HuH-7 (cell line): ENCODE data around the gene BTN3A1.
"Not testable (repeated sequence)": the region's sequence is repeated elsewhere in the genome, so short reads cannot be mapped to it uniquely, and the experiment has no call there.

Source experiments
- DNase-seq: peaks from one replicate; pipeline ENCODE4 v3.0.0; 2011; ENCODE audit warnings: low spot score

BTN3A1 gene

GRCh38 chr6:26401987-26402658 is at the start of gene BTN3A1:
Gene BTN3A1 (plus strand): TSS chr6:26402275. CDS start chr6:26405564, 3,289 bp downstream.
- DNase-seq = peak; percentile 38

GRCh38 chr6:26352315-26352714 is 49.8 kb upstream of the BTN3A1 start:
- no peak for DNase-seq

- DNase-seq = no peak
These were observed 47.9 kb upstream of the BTN3A1 start for GRCh38 chr6:26354162-26354561.

GRCh38 chr6:26355366-26355765 is 46.7 kb upstream of the BTN3A1 start:
- DNase-seq = no peak

- DNase-seq = not testable (repeated sequence)
These were observed 44.5 kb upstream of the BTN3A1 start for GRCh38 chr6:26357543-26357942.

- no peak for DNase-seq
These were observed 43.5 kb upstream of the BTN3A1 start for GRCh38 chr6:26358511-26358981.

GRCh38 chr6:26359765-26360164 is 42.3 kb upstream of the BTN3A1 start:
- no peak for DNase-seq

- no peak for DNase-seq
These were observed 41.3 kb upstream of the BTN3A1 start for GRCh38 chr6:26360451-26361416.

- no peak for DNase-seq
These were observed 40.5 kb upstream of the BTN3A1 start for GRCh38 chr6:26361544-26361943.

- no peak for DNase-seq
These were observed 39.8 kb upstream of the BTN3A1 start for GRCh38 chr6:26362093-26362835.

GRCh38 chr6:26362836-26363220 is 39.2 kb upstream of the BTN3A1 start:
- no peak for DNase-seq

- DNase-seq = no peak
These were observed 38.0 kb upstream of the BTN3A1 start for GRCh38 chr6:26363882-26364701.

- DNase-seq = no peak
These were observed 36.5 kb upstream of the BTN3A1 start for GRCh38 chr6:26365633-26365995.

- DNase-seq = no peak
These were observed 35.6 kb upstream of the BTN3A1 start for GRCh38 chr6:26366504-26366903.

- no peak for DNase-seq
These were observed 35.0 kb upstream of the BTN3A1 start for GRCh38 chr6:26367114-26367513.

GRCh38 chr6:26371813-26372212 is 30.3 kb upstream of the BTN3A1 start:
- DNase-seq = not testable (repeated sequence)

GRCh38 chr6:26372308-26373144 is 29.5 kb upstream of the BTN3A1 start:
- no peak for DNase-seq

GRCh38 chr6:26375270-26375669 is 26.8 kb upstream of the BTN3A1 start:
- no peak for DNase-seq

- no peak for DNase-seq
These were observed 24.4 kb upstream of the BTN3A1 start for GRCh38 chr6:26377719-26378118.

- DNase-seq = not testable (repeated sequence)
These were observed 23.9 kb upstream of the BTN3A1 start for GRCh38 chr6:26378143-26378542.

- DNase-seq = no peak
These were observed 22.8 kb upstream of the BTN3A1 start for GRCh38 chr6:26379292-26379691.
